ENCODE results near the gene BBX.

BBX gene

GRCh38 chr3:107682580-107682979 is 159.8 kb downstream of the BBX start:
- WGBS (ENCODE audit: extremely low coverage, insufficient coverage, low lambda C conversion rate) = no CpG with 5 or more reads among the region's 1 CpG
- Histone ChIP-seq H2BK15ac (replicated peaks; ENCODE audit: low read depth) (no peak overlapping the region), H3K4me3 (ENCODE audit: low read length) (no peak overlapping the region), H2BK120ac (ENCODE audit: low read depth, low read length) (no peak overlapping the region), H2BK5ac (ENCODE audit: low read length) (no peak overlapping the region), H3K79me1 (ENCODE audit: low read length) (no peaks in the 10 kb centered on the region), H3K79me2 (ENCODE audit: control insufficient read depth, insufficient read depth, low read length) (no peaks in the 10 kb centered on the region), H3K4ac (ENCODE audit: low read depth, low read length) (no peak overlapping the region), H4K5ac (ENCODE audit: low read length) (no peak overlapping the region), H3K36me3 (ENCODE audit: control insufficient read depth, insufficient read depth, low read length) (no peaks in the 10 kb centered on the region), H3K4me2 (ENCODE audit: low read length) (no peak overlapping the region), H4K8ac (ENCODE audit: low read depth, low read length) (no peak overlapping the region), H3K4me1 (ENCODE audit: control insufficient read depth, low read depth, low read length) (peaks cover 2% of the 10 kb centered on the region), H3K23ac (ENCODE audit: low read length) (no peak overlapping the region), H3K27me3 (ENCODE audit: insufficient read depth, low read length, poor library complexity) (no peaks in the 10 kb centered on the region), H3K18ac (ENCODE audit: low read length) (no peak overlapping the region), H2AK5ac (ENCODE audit: low read length) (no peak overlapping the region), H3K9ac (ENCODE audit: low read length) (no peak overlapping the region), H3K27ac (ENCODE audit: low read depth, low read length) (no peak overlapping the region), H3K56ac (ENCODE audit: low read length) (no peak overlapping the region)
- DNase-seq = no peak

GRCh38 chr3:107683447-107683846 is 160.7 kb downstream of the BBX start:
- no peaks in the 10 kb centered on the region for H3K79me1 ChIP-seq (ENCODE audit: low read length)
- no peak overlapping the region for H2BK5ac ChIP-seq (ENCODE audit: low read length)
- H3K23ac ChIP-seq (ENCODE audit: low read length) = no peak overlapping the region
- H3K4me3 ChIP-seq (ENCODE audit: low read length) = no peak overlapping the region
- H3K4me2 ChIP-seq (ENCODE audit: low read length) = no peak overlapping the region
- no peak for DNase-seq
- H3K79me2 ChIP-seq (ENCODE audit: control insufficient read depth, insufficient read depth, low read length) = no peaks in the 10 kb centered on the region
- H2AK5ac ChIP-seq (ENCODE audit: low read length) = no peak overlapping the region
- peaks cover 2% of the 10 kb centered on the region for H3K4me1 ChIP-seq (ENCODE audit: control insufficient read depth, low read depth, low read length)
- no peak overlapping the region for H3K9ac ChIP-seq (ENCODE audit: low read length)
- H4K8ac ChIP-seq (ENCODE audit: low read depth, low read length) = no peak overlapping the region
- peak overlapping the region; percentile 64 for H2BK15ac ChIP-seq (replicated peaks; ENCODE audit: low read depth)
- H2BK120ac ChIP-seq (ENCODE audit: low read depth, low read length) = no peak overlapping the region
- H4K5ac ChIP-seq (ENCODE audit: low read length) = no peak overlapping the region
- H3K27ac ChIP-seq (ENCODE audit: low read depth, low read length) = no peak overlapping the region
- H3K18ac ChIP-seq (ENCODE audit: low read length) = no peak overlapping the region
- H3K27me3 ChIP-seq (ENCODE audit: insufficient read depth, low read length, poor library complexity) = no peaks in the 10 kb centered on the region
- no peak overlapping the region for H3K4ac ChIP-seq (ENCODE audit: low read depth, low read length)
- H3K56ac ChIP-seq (ENCODE audit: low read length) = no peak overlapping the region
- no CpG with 5 or more reads among the region's 4 CpGs for WGBS (ENCODE audit: extremely low coverage, insufficient coverage, low lambda C conversion rate)
- H3K36me3 ChIP-seq (ENCODE audit: control insufficient read depth, insufficient read depth, low read length) = no peaks in the 10 kb centered on the region

GRCh38 chr3:107684431-107684925 is 161.7 kb downstream of the BBX start:
- H3K18ac ChIP-seq (ENCODE audit: low read length) = no peak overlapping the region
- H4K8ac ChIP-seq (ENCODE audit: low read depth, low read length) = no peak overlapping the region
- no peaks in the 10 kb centered on the region for H3K79me1 ChIP-seq (ENCODE audit: low read length)
- peak; percentile 94 for DNase-seq
- no peak overlapping the region for H3K9ac ChIP-seq (ENCODE audit: low read length)
- no peak overlapping the region for H3K4ac ChIP-seq (ENCODE audit: low read depth, low read length)
- no peaks in the 10 kb centered on the region for H3K36me3 ChIP-seq (ENCODE audit: control insufficient read depth, insufficient read depth, low read length)
- no peak overlapping the region for H2BK5ac ChIP-seq (ENCODE audit: low read length)
- H4K5ac ChIP-seq (ENCODE audit: low read length) = no peak overlapping the region
- no peak overlapping the region for H3K27ac ChIP-seq (ENCODE audit: low read depth, low read length)
- peaks cover 2% of the 10 kb centered on the region for H3K4me1 ChIP-seq (ENCODE audit: control insufficient read depth, low read depth, low read length)
- H3K79me2 ChIP-seq (ENCODE audit: control insufficient read depth, insufficient read depth, low read length) = no peaks in the 10 kb centered on the region
- H3K23ac ChIP-seq (ENCODE audit: low read length) = no peak overlapping the region
- no peak overlapping the region for H3K4me3 ChIP-seq (ENCODE audit: low read length)
- H3K4me2 ChIP-seq (ENCODE audit: low read length) = no peak overlapping the region
- H2AK5ac ChIP-seq (ENCODE audit: low read length) = no peak overlapping the region
- no peak overlapping the region for H2BK15ac ChIP-seq (replicated peaks; ENCODE audit: low read depth)
- WGBS (ENCODE audit: extremely low coverage, insufficient coverage, low lambda C conversion rate) = no CpG with 5 or more reads among the region's 5 CpGs
- no peaks in the 10 kb centered on the region for H3K27me3 ChIP-seq (ENCODE audit: insufficient read depth, low read length, poor library complexity)
- H3K56ac ChIP-seq (ENCODE audit: low read length) = no peak overlapping the region
- H2BK120ac ChIP-seq (ENCODE audit: low read depth, low read length) = no peak overlapping the region

- Histone ChIP-seq H3K36me3 (ENCODE audit: control insufficient read depth, insufficient read depth, low read length) (no peaks in the 10 kb centered on the region), H4K8ac (ENCODE audit: low read depth, low read length) (no peak overlapping the region), H3K27me3 (ENCODE audit: insufficient read depth, low read length, poor library complexity) (no peaks in the 10 kb centered on the region), H2BK15ac (replicated peaks; ENCODE audit: low read depth) (no peak overlapping the region), H3K79me2 (ENCODE audit: control insufficient read depth, insufficient read depth, low read length) (no peaks in the 10 kb centered on the region), H2BK120ac (ENCODE audit: low read depth, low read length) (no peak overlapping the region), H2BK5ac (ENCODE audit: low read length) (no peak overlapping the region), H3K4me1 (ENCODE audit: control insufficient read depth, low read depth, low read length) (peaks cover 2% of the 10 kb centered on the region), H3K27ac (ENCODE audit: low read depth, low read length) (no peak overlapping the region), H3K23ac (ENCODE audit: low read length) (no peak overlapping the region), H3K56ac (ENCODE audit: low read length) (no peak overlapping the region), H3K18ac (ENCODE audit: low read length) (no peak overlapping the region), H3K4me2 (ENCODE audit: low read length) (no peak overlapping the region), H3K4me3 (ENCODE audit: low read length) (no peak overlapping the region), H2AK5ac (ENCODE audit: low read length) (no peak overlapping the region), H3K4ac (ENCODE audit: low read depth, low read length) (no peak overlapping the region), H4K5ac (ENCODE audit: low read length) (no peak overlapping the region), H3K9ac (ENCODE audit: low read length) (no peak overlapping the region), H3K79me1 (ENCODE audit: low read length) (no peaks in the 10 kb centered on the region)
- no peak for DNase-seq
- no CpG with 5 or more reads among the region's 2 CpGs for WGBS (ENCODE audit: extremely low coverage, insufficient coverage, low lambda C conversion rate)
Observed at GRCh38 chr3:107685383-107685782, 162.6 kb downstream of the BBX start.

- Histone ChIP-seq H3K4me1 (ENCODE audit: control insufficient read depth, low read depth, low read length) (peaks cover 2% of the 10 kb centered on the region), H2BK15ac (replicated peaks; ENCODE audit: low read depth) (no peak overlapping the region), H3K4ac (ENCODE audit: low read depth, low read length) (no peak overlapping the region), H3K27ac (ENCODE audit: low read depth, low read length) (no peak overlapping the region), H2BK5ac (ENCODE audit: low read length) (no peak overlapping the region), H3K4me2 (ENCODE audit: low read length) (no peak overlapping the region), H3K36me3 (ENCODE audit: control insufficient read depth, insufficient read depth, low read length) (no peaks in the 10 kb centered on the region), H3K4me3 (ENCODE audit: low read length) (no peak overlapping the region), H3K18ac (ENCODE audit: low read length) (no peak overlapping the region), H3K56ac (ENCODE audit: low read length) (no peak overlapping the region), H4K5ac (ENCODE audit: low read length) (no peak overlapping the region), H2BK120ac (ENCODE audit: low read depth, low read length) (no peak overlapping the region), H2AK5ac (ENCODE audit: low read length) (no peak overlapping the region), H3K27me3 (ENCODE audit: insufficient read depth, low read length, poor library complexity) (no peaks in the 10 kb centered on the region), H3K79me2 (ENCODE audit: control insufficient read depth, insufficient read depth, low read length) (no peaks in the 10 kb centered on the region), H3K9ac (ENCODE audit: low read length) (no peak overlapping the region), H3K23ac (ENCODE audit: low read length) (no peak overlapping the region), H3K79me1 (ENCODE audit: low read length) (no peaks in the 10 kb centered on the region), H4K8ac (ENCODE audit: low read depth, low read length) (no peak overlapping the region)
- DNase-seq = no peak
- WGBS (ENCODE audit: extremely low coverage, insufficient coverage, low lambda C conversion rate) = no CpG with 5 or more reads among the region's 5 CpGs
Observed at GRCh38 chr3:107687056-107687581, 164.4 kb downstream of the BBX start.

GRCh38 chr3:107689355-107689754 is 166.6 kb downstream of the BBX start:
- H3K79me1 ChIP-seq (ENCODE audit: low read length) = no peaks in the 10 kb centered on the region
- H3K18ac ChIP-seq (ENCODE audit: low read length) = no peak overlapping the region
- no peak overlapping the region for H2AK5ac ChIP-seq (ENCODE audit: low read length)
- no peak overlapping the region for H3K56ac ChIP-seq (ENCODE audit: low read length)
- H3K4ac ChIP-seq (ENCODE audit: low read depth, low read length) = no peak overlapping the region
- no peak overlapping the region for H2BK15ac ChIP-seq (replicated peaks; ENCODE audit: low read depth)
- H3K9ac ChIP-seq (ENCODE audit: low read length) = no peak overlapping the region
- H4K5ac ChIP-seq (ENCODE audit: low read length) = no peak overlapping the region
- DNase-seq = no peak
- no peak overlapping the region for H3K23ac ChIP-seq (ENCODE audit: low read length)
- no peak overlapping the region for H3K4me3 ChIP-seq (ENCODE audit: low read length)
- peaks cover 2% of the 10 kb centered on the region for H3K4me1 ChIP-seq (ENCODE audit: control insufficient read depth, low read depth, low read length)
- H3K4me2 ChIP-seq (ENCODE audit: low read length) = no peak overlapping the region
- no peak overlapping the region for H4K8ac ChIP-seq (ENCODE audit: low read depth, low read length)
- H3K36me3 ChIP-seq (ENCODE audit: control insufficient read depth, insufficient read depth, low read length) = no peaks in the 10 kb centered on the region
- H2BK5ac ChIP-seq (ENCODE audit: low read length) = no peak overlapping the region
- no peak overlapping the region for H2BK120ac ChIP-seq (ENCODE audit: low read depth, low read length)
- no CpG with 5 or more reads among the region's 6 CpGs for WGBS (ENCODE audit: extremely low coverage, insufficient coverage, low lambda C conversion rate)
- H3K27me3 ChIP-seq (ENCODE audit: insufficient read depth, low read length, poor library complexity) = no peaks in the 10 kb centered on the region
- H3K27ac ChIP-seq (ENCODE audit: low read depth, low read length) = no peak overlapping the region
- H3K79me2 ChIP-seq (ENCODE audit: control insufficient read depth, insufficient read depth, low read length) = no peaks in the 10 kb centered on the region
